ENCODE measurements around the gene HOXB6. TPM values are rescaled to one million over a fixed set of nuclear protein-coding genes. Genes with fewer than 3 reads are reported as not detected.

Gene HOXB6
- total RNA-seq, 1 experiment from 2014 or later, result 196 TPM

DNA sequence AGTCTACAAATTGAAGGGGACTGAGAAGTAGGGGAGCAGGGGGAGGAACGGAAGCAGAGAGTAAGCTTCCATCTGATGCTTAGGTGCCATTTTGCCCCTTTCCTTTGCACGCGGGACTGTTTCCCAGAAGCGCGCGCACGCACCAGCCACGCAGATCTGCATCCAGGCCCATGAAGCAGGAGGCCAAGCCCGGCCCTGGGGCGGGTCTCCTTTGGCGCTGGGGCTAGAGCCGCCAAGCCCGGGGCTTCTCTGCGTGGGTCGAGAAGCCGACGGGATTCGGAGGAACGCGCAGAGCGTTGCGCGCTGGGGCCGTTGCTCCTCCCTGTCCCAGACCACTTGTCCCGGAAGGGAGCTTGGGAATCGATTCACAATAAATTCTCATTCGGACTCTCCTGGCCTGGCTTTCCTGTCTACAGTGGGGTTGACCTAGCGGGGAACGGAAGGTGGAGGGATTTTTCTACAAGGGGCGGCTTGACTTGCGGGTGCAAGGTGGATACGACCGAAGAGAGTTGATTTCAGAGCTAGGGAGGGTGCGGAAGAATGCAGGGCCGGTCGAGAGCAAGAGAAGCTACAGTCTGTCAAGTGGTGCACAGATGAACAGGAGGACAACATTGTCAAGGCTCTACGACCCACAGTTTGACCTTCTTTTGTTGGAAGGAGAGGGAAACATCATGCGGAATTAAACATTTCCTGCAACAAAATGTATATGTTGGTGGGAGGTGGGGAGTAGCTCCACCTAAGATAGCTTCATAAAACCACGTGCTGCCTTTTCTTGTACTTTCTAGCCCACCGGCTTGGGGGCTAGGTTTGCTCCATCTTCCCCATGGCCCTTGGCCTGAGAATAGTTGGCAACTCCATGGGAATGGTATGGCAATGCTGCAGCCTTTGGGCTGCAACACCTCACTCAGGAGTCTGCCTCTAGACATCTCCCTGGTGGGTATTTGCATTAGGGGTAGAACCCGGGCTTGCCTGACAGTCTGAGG lies 16.9 kb upstream of the HOXB6 start:
- Histone ChIP-seq H3K27ac (ENCODE audit: low read length) (peak overlapping the region; percentile 99), H3K4me3 (ENCODE audit: low read depth in 2 of 2, low read length in 2 of 2) (no peak overlapping the region), H3K4me1 (ENCODE audit: control insufficient read depth, insufficient read depth, low read length) (peaks cover 63% of the 10 kb centered on the region), H3K9me3 (ENCODE audit: control insufficient read depth, insufficient read depth, low read depth, low read length) (no peaks in the 10 kb centered on the region), H3K36me3 (ENCODE audit: control insufficient read depth, insufficient read depth, low read length) (no peaks in the 10 kb centered on the region), H3K27me3 (ENCODE audit: control insufficient read depth, insufficient read depth, low read length) (no peaks in the 10 kb centered on the region)
- TF ChIP-seq, protein P1, sequence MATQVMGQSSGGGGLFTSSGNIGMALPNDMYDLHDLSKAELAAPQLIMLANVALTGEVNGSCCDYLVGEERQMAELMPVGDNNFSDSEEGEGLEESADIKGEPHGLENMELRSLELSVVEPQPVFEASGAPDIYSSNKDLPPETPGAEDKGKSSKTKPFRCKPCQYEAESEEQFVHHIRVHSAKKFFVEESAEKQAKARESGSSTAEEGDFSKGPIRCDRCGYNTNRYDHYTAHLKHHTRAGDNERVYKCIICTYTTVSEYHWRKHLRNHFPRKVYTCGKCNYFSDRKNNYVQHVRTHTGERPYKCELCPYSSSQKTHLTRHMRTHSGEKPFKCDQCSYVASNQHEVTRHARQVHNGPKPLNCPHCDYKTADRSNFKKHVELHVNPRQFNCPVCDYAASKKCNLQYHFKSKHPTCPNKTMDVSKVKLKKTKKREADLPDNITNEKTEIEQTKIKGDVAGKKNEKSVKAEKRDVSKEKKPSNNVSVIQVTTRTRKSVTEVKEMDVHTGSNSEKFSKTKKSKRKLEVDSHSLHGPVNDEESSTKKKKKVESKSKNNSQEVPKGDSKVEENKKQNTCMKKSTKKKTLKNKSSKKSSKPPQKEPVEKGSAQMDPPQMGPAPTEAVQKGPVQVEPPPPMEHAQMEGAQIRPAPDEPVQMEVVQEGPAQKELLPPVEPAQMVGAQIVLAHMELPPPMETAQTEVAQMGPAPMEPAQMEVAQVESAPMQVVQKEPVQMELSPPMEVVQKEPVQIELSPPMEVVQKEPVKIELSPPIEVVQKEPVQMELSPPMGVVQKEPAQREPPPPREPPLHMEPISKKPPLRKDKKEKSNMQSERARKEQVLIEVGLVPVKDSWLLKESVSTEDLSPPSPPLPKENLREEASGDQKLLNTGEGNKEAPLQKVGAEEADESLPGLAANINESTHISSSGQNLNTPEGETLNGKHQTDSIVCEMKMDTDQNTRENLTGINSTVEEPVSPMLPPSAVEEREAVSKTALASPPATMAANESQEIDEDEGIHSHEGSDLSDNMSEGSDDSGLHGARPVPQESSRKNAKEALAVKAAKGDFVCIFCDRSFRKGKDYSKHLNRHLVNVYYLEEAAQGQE (IDR thresholded peaks at IDR 0.05; ENCODE audit: insufficient read depth in 1 of 2, low read depth in 2 of 2, low read length in 1 of 2), result no peak
- peak; percentile 20 for TF ChIP-seq POLR2AphosphoS5 (IDR thresholded peaks at IDR 0.05; ENCODE audit: low read depth, low read length)
- intact Hi-C loops (cut with micrococcal nuclease; ENCODE audit: unreplicated experiment) (no loop called here), in situ Hi-C loops (cut with HindIII; ENCODE audit: low pct_unique_long_range_greater_than_20kb, low sequenced_read_pairs) (no loop called here)
- POLR2A ChIA-PET, result interaction anchor here (1.1 kb wide), 1 partner anchor 398 kb away, joined by 3 read pairs; no protein-coding TSS in a partner anchor
- no peak for ATAC-seq
- TSS peak; percentile 41 for BruUV-seq (replicated peaks)
- CTCF ChIA-PET, result no interaction called here
- DNase-seq (ENCODE audit: low read depth, low spot score), result no peak

DNA sequence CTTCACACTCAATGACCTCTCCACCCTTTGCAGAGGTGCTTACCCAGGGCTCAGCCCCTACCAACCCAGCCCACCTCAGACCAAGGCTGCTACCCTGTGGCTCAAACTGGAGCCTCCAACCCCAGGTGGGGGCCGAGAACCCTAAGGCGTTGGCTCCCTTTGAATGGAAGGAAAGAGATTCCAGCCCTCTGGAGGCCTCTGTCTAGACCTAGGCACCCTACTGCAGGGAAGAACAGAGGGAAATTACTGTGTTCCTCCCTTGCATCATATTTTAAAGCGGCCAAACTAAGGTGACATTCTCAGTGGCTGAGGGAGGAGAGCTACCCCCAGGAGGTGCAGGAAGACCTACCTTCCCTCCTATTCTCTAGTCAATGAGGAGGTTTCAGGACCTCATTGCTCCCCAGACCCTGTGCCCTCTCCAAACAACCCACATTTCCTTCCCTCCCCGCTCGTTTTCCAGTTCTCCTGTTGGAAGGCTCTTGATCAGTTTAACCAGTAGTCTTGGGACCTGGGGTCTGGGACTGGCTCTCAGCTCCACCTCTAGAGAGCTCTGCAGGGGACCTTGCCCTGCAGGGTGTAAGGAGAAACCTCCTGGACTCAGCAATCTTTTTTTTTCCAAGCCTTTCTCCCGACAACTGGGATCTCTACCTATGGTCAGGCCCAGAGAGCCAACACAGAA lies 15.8 kb upstream of the HOXB6 start:
- no peaks in the 10 kb centered on the region for H3K27me3 ChIP-seq (ENCODE audit: control insufficient read depth, insufficient read depth, low read length)
- in situ Hi-C loops (cut with HindIII; ENCODE audit: low pct_unique_long_range_greater_than_20kb, low sequenced_read_pairs), result no loop called here
- H3K27ac ChIP-seq (ENCODE audit: low read length), result peak overlapping the region; percentile 99
- peaks cover 71% of the 10 kb centered on the region for H3K4me1 ChIP-seq (ENCODE audit: control insufficient read depth, insufficient read depth, low read length)
- ChIA-PET CTCF (no interaction called here), POLR2A (interaction anchor here (0.6 kb wide), 1 partner anchor 16 kb away, joined by 26 read pairs; no protein-coding TSS in a partner anchor)
- no peaks in the 10 kb centered on the region for H3K36me3 ChIP-seq (ENCODE audit: control insufficient read depth, insufficient read depth, low read length)
- TF ChIP-seq POLR2AphosphoS5 (IDR thresholded peaks at IDR 0.05; ENCODE audit: low read depth, low read length), result no peak
- TF ChIP-seq, protein P1 (IDR thresholded peaks at IDR 0.05; ENCODE audit: insufficient read depth in 1 of 2, low read depth in 2 of 2, low read length in 1 of 2), result no peak
- TF ChIP-seq SIN3A (IDR thresholded peaks at IDR 0.05; ENCODE audit: borderline replicate concordance, insufficient read depth, low read depth, low read length), result no peak
- TF ChIP-seq TCF7L2 (IDR thresholded peaks at IDR 0.05; ENCODE audit: low read depth, low read length), result no peak
- TF ChIP-seq, protein P2, sequence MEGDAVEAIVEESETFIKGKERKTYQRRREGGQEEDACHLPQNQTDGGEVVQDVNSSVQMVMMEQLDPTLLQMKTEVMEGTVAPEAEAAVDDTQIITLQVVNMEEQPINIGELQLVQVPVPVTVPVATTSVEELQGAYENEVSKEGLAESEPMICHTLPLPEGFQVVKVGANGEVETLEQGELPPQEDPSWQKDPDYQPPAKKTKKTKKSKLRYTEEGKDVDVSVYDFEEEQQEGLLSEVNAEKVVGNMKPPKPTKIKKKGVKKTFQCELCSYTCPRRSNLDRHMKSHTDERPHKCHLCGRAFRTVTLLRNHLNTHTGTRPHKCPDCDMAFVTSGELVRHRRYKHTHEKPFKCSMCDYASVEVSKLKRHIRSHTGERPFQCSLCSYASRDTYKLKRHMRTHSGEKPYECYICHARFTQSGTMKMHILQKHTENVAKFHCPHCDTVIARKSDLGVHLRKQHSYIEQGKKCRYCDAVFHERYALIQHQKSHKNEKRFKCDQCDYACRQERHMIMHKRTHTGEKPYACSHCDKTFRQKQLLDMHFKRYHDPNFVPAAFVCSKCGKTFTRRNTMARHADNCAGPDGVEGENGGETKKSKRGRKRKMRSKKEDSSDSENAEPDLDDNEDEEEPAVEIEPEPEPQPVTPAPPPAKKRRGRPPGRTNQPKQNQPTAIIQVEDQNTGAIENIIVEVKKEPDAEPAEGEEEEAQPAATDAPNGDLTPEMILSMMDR (IDR thresholded peaks at IDR 0.05), result no peak
- no peaks in the 10 kb centered on the region for H3K9me3 ChIP-seq (ENCODE audit: control insufficient read depth, insufficient read depth, low read depth, low read length)
- ATAC-seq (0 out of 2 replicates have a peak, but pooled peaks have one; percentile 0), DNase-seq (ENCODE audit: low read depth, low spot score) (no peak)
- intact Hi-C loops (cut with micrococcal nuclease; ENCODE audit: unreplicated experiment), result no loop called here
- BruUV-seq (replicated peaks), result no TSS peak
- peak overlapping the region in 1 of 2 experiments; percentile 3; a peak in 1 of 4 replicates for H3K4me3 ChIP-seq (ENCODE audit: low read depth in 2 of 2, low read length in 2 of 2)
